ENCODE data around the gene DOCK4.

Gene DOCK4

GRCh38 chr7:112080441-112080840, 125.8 kb downstream of the DOCK4 start:
- no peak for DNase-seq (ENCODE audit: low spot score)

- DNase-seq (ENCODE audit: low spot score): no peak
These were observed 126.5 kb downstream of the DOCK4 start for GRCh38 chr7:112079673-112080072.

- DNase-seq (ENCODE audit: low spot score): no peak
These were observed 127.1 kb downstream of the DOCK4 start for GRCh38 chr7:112079122-112079521.

GRCh38 chr7:112076324-112076723, 129.9 kb downstream of the DOCK4 start:
- DNase-seq (ENCODE audit: low spot score): no peak

- no peak for DNase-seq (ENCODE audit: low spot score)
These were observed 131.7 kb downstream of the DOCK4 start for GRCh38 chr7:112074464-112074863.

DNA sequence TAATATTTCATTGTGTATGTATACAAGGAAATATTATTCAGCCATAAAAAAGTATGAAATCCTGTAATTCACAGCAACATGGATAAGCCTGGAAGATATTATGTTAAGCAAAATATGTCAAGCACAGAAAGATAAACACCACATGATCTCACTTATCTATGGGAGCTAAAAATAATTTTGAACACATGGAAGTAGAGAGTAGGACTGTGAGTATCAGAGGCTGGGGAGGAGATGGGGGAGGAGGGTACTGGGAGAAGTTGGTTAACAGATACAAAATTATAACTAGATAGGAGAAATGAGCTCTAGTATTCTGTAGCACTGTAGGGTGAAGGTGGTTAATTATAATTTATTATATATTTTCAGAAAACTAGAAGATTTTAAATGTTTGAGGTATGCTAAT, 132.7 kb downstream of the DOCK4 start:
- no peak for DNase-seq (ENCODE audit: low spot score)

GRCh38 chr7:112072541-112073245, 133.5 kb downstream of the DOCK4 start:
- no peak for DNase-seq (ENCODE audit: low spot score)

DNA sequence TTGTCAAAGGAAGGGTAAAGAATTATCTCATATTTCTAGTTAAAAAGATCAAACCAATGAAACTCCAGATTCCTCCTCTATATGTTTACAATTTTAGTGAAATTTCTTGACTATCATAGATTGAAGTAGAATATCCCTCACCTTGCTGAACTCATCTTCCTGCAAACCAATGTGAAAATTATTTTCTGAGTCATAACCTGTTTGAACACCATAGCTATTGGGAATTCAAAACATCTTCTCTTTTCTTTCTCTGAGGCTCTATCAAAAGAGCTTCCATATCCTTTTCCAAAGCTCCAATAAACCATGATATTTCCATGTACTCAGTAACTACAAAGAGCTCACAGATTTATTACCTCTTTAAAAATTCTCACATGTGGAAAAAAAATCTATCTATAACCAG, 134.3 kb downstream of the DOCK4 start:
- no peak for DNase-seq (ENCODE audit: low spot score)

DNA sequence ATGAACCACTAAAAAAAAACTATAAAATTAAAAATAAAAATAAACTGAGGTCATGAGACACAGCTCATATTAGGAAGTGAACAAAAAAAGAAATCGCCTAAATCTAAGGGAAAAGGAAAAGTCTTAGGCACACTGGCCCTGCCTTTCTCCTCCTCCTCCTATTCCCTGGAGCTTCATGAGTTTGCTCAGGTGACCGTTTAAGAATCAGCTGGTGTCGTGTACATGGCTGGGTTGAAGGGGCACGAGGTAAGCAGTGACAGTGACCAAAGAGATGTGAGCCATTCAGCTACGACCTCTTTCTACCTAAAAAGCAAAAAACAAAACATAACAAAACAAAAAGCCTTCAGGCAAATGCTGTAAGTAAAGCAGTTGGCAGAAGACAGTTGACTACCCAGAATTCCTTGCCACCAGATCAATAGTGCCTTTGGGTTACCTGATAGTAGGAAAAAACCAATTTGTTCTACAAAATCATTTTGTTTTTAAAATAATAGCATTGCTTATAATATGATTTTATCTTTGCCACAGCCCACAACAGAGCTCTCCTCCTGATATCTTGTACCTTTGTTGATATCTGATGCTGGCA, 135.4 kb downstream of the DOCK4 start:
- no peak for DNase-seq (ENCODE audit: low spot score)

DNA sequence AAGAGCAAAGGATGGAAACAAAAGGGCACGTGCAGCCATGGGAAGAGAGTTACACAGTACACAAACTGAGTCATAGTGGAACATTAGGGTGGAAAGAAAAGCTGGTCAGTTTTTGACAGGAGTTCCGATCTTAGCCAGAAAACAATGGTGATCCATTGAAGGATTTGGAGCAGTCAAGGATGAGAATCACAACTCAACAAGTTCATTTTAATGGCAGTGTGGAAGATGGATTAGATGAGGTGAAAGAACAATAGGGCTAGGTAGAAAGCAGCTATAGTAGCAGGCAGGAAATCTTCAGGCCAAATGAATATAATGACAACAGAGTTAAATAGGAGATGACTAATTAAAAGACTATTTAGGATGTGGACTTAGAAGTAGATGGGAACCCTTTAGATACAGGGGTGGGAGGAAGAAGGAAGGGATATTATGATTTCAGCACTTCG, 136.3 kb downstream of the DOCK4 start:
- DNase-seq (ENCODE audit: low spot score): no peak

GRCh38 chr7:112068967-112069366, 137.2 kb downstream of the DOCK4 start:
- no peak for DNase-seq (ENCODE audit: low spot score)

DNA sequence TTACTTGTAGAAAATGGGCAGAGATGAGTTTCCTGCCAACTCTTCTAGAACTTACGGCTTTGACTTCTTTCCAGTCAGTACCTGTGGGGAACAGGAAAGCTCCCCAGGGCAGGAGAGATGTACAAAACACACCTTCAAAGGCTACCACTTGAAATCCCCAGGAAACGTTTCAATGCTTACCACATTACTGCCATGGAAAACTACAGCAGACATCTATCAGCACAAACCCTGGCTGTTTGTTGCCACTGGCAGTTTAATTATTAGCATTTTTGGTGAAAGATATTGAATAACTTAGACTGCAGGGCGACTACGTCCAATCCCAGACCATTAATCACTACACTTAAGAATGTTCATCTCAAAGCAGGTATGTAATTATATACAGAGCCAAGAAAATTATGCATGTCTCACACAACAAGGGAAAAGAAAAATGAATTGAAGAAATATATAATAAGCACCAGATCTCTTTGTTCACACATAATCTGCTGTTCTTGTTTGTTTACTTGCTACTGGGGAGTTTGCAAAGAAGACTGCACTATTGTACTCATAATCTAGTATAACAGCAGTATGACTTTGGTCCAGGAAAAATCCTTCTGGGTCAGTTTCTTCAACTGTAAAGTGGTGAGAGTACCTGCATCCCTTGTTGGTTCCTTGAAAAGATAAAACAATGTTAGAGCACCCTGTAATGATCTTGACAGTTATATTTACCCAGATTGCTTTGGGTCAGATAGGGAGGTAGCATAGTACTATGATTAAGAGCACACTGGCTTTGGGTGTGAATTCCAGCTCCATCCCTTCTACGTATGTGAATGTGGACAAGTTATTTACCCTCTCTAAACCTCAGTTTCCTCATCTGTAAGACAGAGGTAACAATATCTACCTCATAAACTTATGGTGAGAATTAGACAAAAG, 138.3 kb downstream of the DOCK4 start:
- no peak for DNase-seq (ENCODE audit: low spot score)

- no peak for DNase-seq (ENCODE audit: low spot score)
These were observed 139.0 kb downstream of the DOCK4 start for GRCh38 chr7:112067200-112067599.

GRCh38 chr7:112065758-112066157, 140.4 kb downstream of the DOCK4 start:
- DNase-seq (ENCODE audit: low spot score): no peak

DNA sequence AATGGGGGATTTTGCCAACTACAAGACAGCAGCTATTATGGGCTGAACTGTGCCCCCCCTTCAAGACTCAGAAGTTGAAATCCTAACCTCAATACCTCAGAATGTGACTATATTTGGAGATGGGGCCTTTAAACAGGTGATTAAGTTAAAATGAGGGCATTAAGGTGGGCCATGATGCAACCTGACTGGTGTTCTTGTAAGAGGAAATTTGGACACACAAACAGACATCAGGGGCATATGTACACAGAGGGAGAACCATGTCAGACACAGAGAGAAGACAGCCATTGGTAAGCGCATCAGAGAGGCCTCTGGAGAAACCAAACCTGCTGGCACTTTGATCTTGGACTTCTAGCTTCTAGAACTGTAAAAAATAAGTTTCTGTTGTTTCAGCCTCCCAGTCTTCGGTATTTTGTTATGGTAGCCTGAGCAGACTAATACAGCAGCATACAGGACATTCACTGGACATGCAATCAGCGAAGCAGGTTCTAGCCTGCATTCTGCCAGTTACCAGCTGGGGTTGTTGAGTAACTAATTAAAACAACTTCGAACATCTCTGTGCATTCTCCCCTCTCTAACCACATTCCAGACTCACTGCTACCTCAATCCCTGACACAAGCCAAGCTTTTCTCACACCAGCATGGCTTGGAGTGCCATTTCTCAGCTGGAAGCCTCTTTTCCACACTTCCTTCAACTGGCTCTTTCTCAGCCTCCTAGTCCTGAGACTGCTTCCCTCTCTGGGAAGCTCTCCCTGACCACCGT, 141.4 kb downstream of the DOCK4 start:
- DNase-seq (ENCODE audit: low spot score): no peak

GRCh38 chr7:112063974-112064373, 142.2 kb downstream of the DOCK4 start:
- DNase-seq (ENCODE audit: low spot score): no peak

GRCh38 chr7:112061051-112061450, 145.1 kb downstream of the DOCK4 start:
- no peak for DNase-seq (ENCODE audit: low spot score)

GRCh38 chr7:112060625-112061024, 145.6 kb downstream of the DOCK4 start:
- DNase-seq (ENCODE audit: low spot score): no peak

GRCh38 chr7:112059675-112060074, 146.5 kb downstream of the DOCK4 start:
- DNase-seq (ENCODE audit: low spot score): no peak

DNA sequence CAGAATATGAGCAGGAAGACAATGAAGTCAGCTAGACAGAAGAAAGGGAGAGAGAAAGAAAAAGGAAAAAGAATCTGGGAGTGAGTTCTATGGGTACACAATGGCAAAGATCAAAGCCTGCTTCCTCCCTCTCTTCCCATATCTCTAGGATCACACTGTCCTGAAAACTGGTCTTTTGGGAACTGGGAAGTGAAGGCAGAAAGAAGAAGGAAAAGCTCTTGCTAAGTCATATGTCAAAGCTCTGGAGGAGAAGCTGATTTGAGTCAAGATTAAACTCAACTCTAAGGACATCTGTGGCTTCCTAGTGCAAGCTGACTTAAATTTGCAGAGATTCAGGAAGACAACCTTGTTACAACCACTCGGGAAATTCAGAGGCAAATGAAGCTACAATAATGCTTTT, 147.5 kb downstream of the DOCK4 start:
- no peak for DNase-seq (ENCODE audit: low spot score)

GRCh38 chr7:112056409-112056808, 149.8 kb downstream of the DOCK4 start:
- no peak for DNase-seq (ENCODE audit: low spot score)

- DNase-seq (ENCODE audit: low spot score): no peak
These were observed 152.5 kb downstream of the DOCK4 start for GRCh38 chr7:112053737-112054069.
